ENCODE results near the gene UBE2Z.
A peak's percentile ranks its signal among the peaks of the same experiment; 100 is the strongest.

UBE2Z gene

GRCh38 chr17:48970865-48971687, 62.9 kb downstream of the UBE2Z start:
- TF ChIP-seq ZFHX2 (tag by site-specific recombination; conservative IDR thresholded peaks at IDR 0.05) (0 out of 2 replicates have a peak, but pooled peaks have one; percentile 16), ZBTB7A (tag by site-specific recombination; IDR thresholded peaks at IDR 0.05; ENCODE audit: low read depth) (no peak), CTCF (tag by site-specific recombination; IDR thresholded peaks at IDR 0.05) (no peak), ZNF544 (tag by site-specific recombination; IDR thresholded peaks at IDR 0.05) (no peak)
- Histone ChIP-seq H3K4me1 (ENCODE audit: control insufficient read depth, insufficient read depth, low read length) (peaks cover 15% of the 10 kb centered on the region), H3K27ac (ENCODE audit: extremely low read depth, low read depth, low read length) (0 out of 2 replicates have a peak overlapping the region, but pooled peaks have one; percentile 13), H3K9me3 (ENCODE audit: control insufficient read depth, insufficient read depth, low read depth, low read length) (no peaks in the 10 kb centered on the region), H3K4me3 (ENCODE audit: low read depth, low read length) (no peak overlapping the region), H3K36me3 (ENCODE audit: control insufficient read depth in 2 of 2, insufficient read depth in 1 of 2, low read length in 2 of 2) (no peaks in the 10 kb centered on the region)
- CTCF ChIA-PET, result interaction anchor here (0.7 to 3.1 kb wide), 6 partner anchors 9 to 223 kb away, joined by 3 to 10 read pairs (median 4); no protein-coding TSS in a partner anchor
- POLR2A ChIA-PET, result interaction anchor here (0.6 to 5.6 kb wide), 8 partner anchors 10 to 90 kb away, joined by 3 to 42 read pairs (median 8); partner anchors contain the start of genes IGF2BP1 and SNF8

GRCh38 chr17:48972749-48973097, 64.5 kb downstream of the UBE2Z start:
- Histone ChIP-seq H3K4me1 (ENCODE audit: control insufficient read depth, insufficient read depth, low read length) (peaks cover 15% of the 10 kb centered on the region), H3K4me3 (ENCODE audit: low read depth, low read length) (no peak overlapping the region), H3K9me3 (ENCODE audit: control insufficient read depth, insufficient read depth, low read depth, low read length) (no peaks in the 10 kb centered on the region), H3K36me3 (ENCODE audit: control insufficient read depth in 2 of 2, insufficient read depth in 1 of 2, low read length in 2 of 2) (no peaks in the 10 kb centered on the region), H3K27ac (ENCODE audit: extremely low read depth, low read depth, low read length) (no peak overlapping the region)
- ChIA-PET POLR2A (interaction anchor here (1.0 to 5.6 kb wide), 5 partner anchors 11 to 80 kb away, joined by 3 to 42 read pairs (median 5); partner anchors contain the start of genes ATP5MC1 and IGF2BP1), CTCF (interaction anchor here (0.5 to 2.1 kb wide), 5 partner anchors 17 to 60 kb away, joined by 3 to 7 read pairs (median 4); partner anchors contain the start of gene SNF8)
- TF ChIP-seq TSHZ1 (tag by site-specific recombination; IDR thresholded peaks at IDR 0.05; ENCODE audit: borderline replicate concordance) (no peak), REST (tag by site-specific recombination; IDR thresholded peaks at IDR 0.05) (no peak), ZNF416 (tag by site-specific recombination; IDR thresholded peaks at IDR 0.05) (no peak), ZNF624 (tag by site-specific recombination; IDR thresholded peaks at IDR 0.05) (no peak), ZNF544 (tag by site-specific recombination; IDR thresholded peaks at IDR 0.05) (no peak), PRDM1 (tag by site-specific recombination; IDR thresholded peaks at IDR 0.05) (no peak), ZNF404 (tag by site-specific recombination; IDR thresholded peaks at IDR 0.05) (no peak), GLIS2 (tag by site-specific recombination; IDR thresholded peaks at IDR 0.05) (no peak), REPIN1 (tag by site-specific recombination; IDR thresholded peaks at IDR 0.05; ENCODE audit: low read depth) (no peak), KLF10 (tag by site-specific recombination; IDR thresholded peaks at IDR 0.05) (no peak), ZNF140 (tag by site-specific recombination; IDR thresholded peaks at IDR 0.05) (no peak), SALL2 (tag by site-specific recombination; IDR thresholded peaks at IDR 0.05; ENCODE audit: borderline replicate concordance) (no peak), ZNF518A (tag by site-specific recombination; conservative IDR thresholded peaks at IDR 0.05; ENCODE audit: low read depth) (no peak), GLI2 (tag by site-specific recombination; IDR thresholded peaks at IDR 0.05; ENCODE audit: borderline replicate concordance, low read depth) (no peak), ZNF560 (tag by site-specific recombination; IDR thresholded peaks at IDR 0.05; ENCODE audit: borderline replicate concordance) (no peak)

Measured in HEK293 (cell line).